Osteoblast (primary cell): ENCODE results near the gene METAP1D. TPM values are rescaled to one million over a fixed set of nuclear protein-coding genes. Genes with fewer than 3 reads are reported as not detected.

Experiments used
- DNase-seq: peaks from one replicate; pipeline ENCODE4 v3.0.0; 2011; ENCODE audit warnings: low spot score, mixed read lengths; ENCODE audit not compliant: insufficient read length; ENCODE audit errors: missing footprints
- H2AFZ ChIP-seq: 2 replicates; pipeline ENCODE4 v1.6.0; 2011; ENCODE audit warnings: mild to moderate bottlenecking, low read length
- H3K27ac ChIP-seq: 2 replicates; pipeline ENCODE4 v1.5.1; 2011; ENCODE audit warnings: mild to moderate bottlenecking, low read depth, low read length, moderate library complexity
- H3K27me3 ChIP-seq: 2 replicates; pipeline ENCODE4 v1.6.0; 2012; ENCODE audit warnings: mild to moderate bottlenecking, control low read depth, inconsistent platforms, low read length, moderate library complexity; ENCODE audit not compliant: insufficient read depth
- H3K36me3 ChIP-seq: 2 replicates; pipeline ENCODE4 v1.5.1; 2011; ENCODE audit warnings: mild to moderate bottlenecking, low read length, control low read depth, moderate library complexity; ENCODE audit not compliant: insufficient read depth
- H3K4me1 ChIP-seq: 2 replicates; pipeline ENCODE4 v1.5.1; 2011; ENCODE audit warnings: mild to moderate bottlenecking, low read length, control low read depth, moderate library complexity; ENCODE audit not compliant: insufficient read depth
- H3K4me2 ChIP-seq: 2 replicates; pipeline ENCODE4 v1.6.0; 2011; ENCODE audit warnings: mild to moderate bottlenecking, low read length; ENCODE audit not compliant: insufficient read depth
- H3K4me3 ChIP-seq: fragments of 200-600 bp; sonication (generic); 3 replicates; pipeline ENCODE4 v1.5.1; 2012; ENCODE audit warnings: mild to moderate bottlenecking, low read length, inconsistent platforms; ENCODE audit not compliant: insufficient read depth
- H3K79me2 ChIP-seq: 2 replicates; pipeline ENCODE4 v1.6.0; 2012; ENCODE audit warnings: mild to moderate bottlenecking, low read length, control low read depth, inconsistent platforms; ENCODE audit not compliant: insufficient read depth
- H3K9me3 ChIP-seq: 2 replicates; pipeline ENCODE4 v1.5.1; 2011; ENCODE audit warnings: low read depth, low read length, control low read depth
- H4K20me1 ChIP-seq: 2 replicates; pipeline ENCODE4 v1.6.0; 2012; ENCODE audit warnings: mild to moderate bottlenecking, low read length, control low read depth; ENCODE audit not compliant: insufficient read depth
- CTCF ChIP-seq: IDR thresholded peaks from 2 replicates; pipeline ENCODE4 v1.5.1; 2011; ENCODE audit warnings: mild to moderate bottlenecking, low read depth, low read length, moderate library complexity; ENCODE audit errors: extremely low read depth
- total RNA-seq: library from RNA; depleted of rRNA; stranded (reverse); fragments of >200 nt; gene quantifications from 2 replicates; pipeline ENCODE4 v1.2.3, GENCODE V29; 2012

METAP1D gene
- total RNA-seq, 1 donor: 11.2 TPM

GRCh38 chr2:172092716-172093415, 93.1 kb downstream of the METAP1D start:
- H3K79me2 ChIP-seq: no peaks in the 10 kb centered on the region
- H4K20me1 ChIP-seq: no peaks in the 10 kb centered on the region
- H3K4me3 ChIP-seq: peak overlapping the region; percentile 15
- DNase-seq: peak; percentile 50
- TF ChIP-seq CTCF: no peak
- H3K36me3 ChIP-seq: peaks cover 3% of the 10 kb centered on the region
- H3K9me3 ChIP-seq: no peaks in the 10 kb centered on the region
- no peak overlapping the region for H2AFZ ChIP-seq
- H3K4me1 ChIP-seq: peaks cover 22% of the 10 kb centered on the region
- H3K27me3 ChIP-seq: peaks cover 42% of the 10 kb centered on the region
- no peak overlapping the region for H3K27ac ChIP-seq
- peak overlapping the region; percentile 93 for H3K4me2 ChIP-seq

- H3K9me3 ChIP-seq: no peaks in the 10 kb centered on the region
Measured at GRCh38 chr2:172093416-172094293, 93.9 kb downstream of the METAP1D start.

GRCh38 chr2:172094294-172095145, 94.8 kb downstream of the METAP1D start:
- Histone ChIP-seq H3K27me3 (peaks cover 39% of the 10 kb centered on the region), H3K4me3 (peak overlapping the region; percentile 87), H3K79me2 (no peaks in the 10 kb centered on the region), H3K27ac (peak overlapping the region; percentile 90), H3K4me1 (peaks cover 36% of the 10 kb centered on the region), H3K4me2 (peak overlapping the region; percentile 93), H2AFZ (peak overlapping the region; percentile 85), H3K36me3 (no peaks in the 10 kb centered on the region), H3K9me3 (no peaks in the 10 kb centered on the region), H4K20me1 (no peaks in the 10 kb centered on the region)
- TF ChIP-seq CTCF: no peak
- peak; percentile 94 for DNase-seq

More at GRCh38 chr2:172093416-172094293, 93.9 kb downstream of the METAP1D start:
- no peaks in the 10 kb centered on the region for H3K36me3 ChIP-seq
- peaks cover 39% of the 10 kb centered on the region for H3K27me3 ChIP-seq
- peak overlapping the region; percentile 87 for H3K4me3 ChIP-seq
- peak overlapping the region; percentile 93 for H3K4me2 ChIP-seq
- peak overlapping the region; percentile 69 for H2AFZ ChIP-seq
- peaks cover 30% of the 10 kb centered on the region for H3K4me1 ChIP-seq
- H4K20me1 ChIP-seq: no peaks in the 10 kb centered on the region
- TF ChIP-seq CTCF: no peak
- DNase-seq: peak; percentile 65
- no peak overlapping the region for H3K27ac ChIP-seq
- no peaks in the 10 kb centered on the region for H3K79me2 ChIP-seq
